ENCODE measurements around the gene POLE4. TPM values are rescaled to one million over a fixed set of nuclear protein-coding genes. Genes with fewer than 3 reads are reported as not detected.

POLE4 gene, protein sequence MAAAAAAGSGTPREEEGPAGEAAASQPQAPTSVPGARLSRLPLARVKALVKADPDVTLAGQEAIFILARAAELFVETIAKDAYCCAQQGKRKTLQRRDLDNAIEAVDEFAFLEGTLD
- total RNA-seq (2022; extraction: Qiagen RNA extraction): 99.2 to 200 TPM (median 158 TPM) in 5 replicates

DNA sequence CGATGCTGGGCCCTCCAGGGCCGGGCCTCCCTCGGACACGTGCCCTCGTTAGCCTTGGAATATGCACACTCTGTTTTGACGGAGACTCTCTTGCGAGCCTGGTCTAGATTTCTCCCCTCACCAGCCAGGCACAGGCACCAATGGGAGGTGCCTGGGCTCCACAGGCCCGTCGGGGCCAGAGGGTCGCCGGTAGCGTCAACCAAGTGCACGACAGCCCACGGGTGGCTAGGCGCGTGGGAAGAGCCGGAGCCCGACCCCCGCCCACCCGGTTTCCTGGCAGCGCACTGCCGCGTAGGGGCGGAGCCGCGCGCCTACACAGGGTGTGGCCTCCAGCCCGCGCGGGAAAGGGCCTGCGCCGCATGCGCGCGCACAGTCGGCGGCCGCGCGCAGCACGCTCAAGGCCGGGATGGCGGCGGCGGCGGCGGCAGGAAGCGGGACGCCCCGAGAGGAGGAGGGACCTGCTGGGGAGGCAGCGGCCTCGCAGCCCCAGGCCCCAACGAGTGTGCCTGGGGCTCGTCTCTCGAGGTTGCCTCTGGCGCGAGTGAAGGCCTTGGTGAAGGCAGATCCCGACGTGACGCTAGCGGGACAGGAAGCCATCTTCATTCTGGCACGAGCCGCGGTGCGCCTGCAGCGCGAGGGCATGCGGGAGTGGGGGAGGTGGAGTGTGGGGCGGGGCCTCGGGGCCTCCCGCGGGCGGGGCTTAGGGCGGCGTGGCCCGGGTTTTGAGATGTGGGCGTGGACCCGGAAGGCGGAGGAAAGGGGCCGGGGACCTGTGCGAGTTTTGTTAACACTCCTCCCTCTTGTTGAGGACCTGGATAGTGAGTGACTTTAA, at the start of gene POLE4:
Gene POLE4 (plus strand): TSS at position 370 of the 832 bp plus-strand sequence. CDS start 37 bp downstream, at position 407.

Other genes starting within 250 kb of the POLE4 start
- 0.90 to 1.1 TPM (median 0.98 TPM) in 5 replicates for gene HK2, start 124.5 kb upstream of the POLE4 start, total RNA-seq (2022; extraction: Qiagen RNA extraction)
- gene TACR1, start 240.9 kb downstream of the POLE4 start, total RNA-seq (2022; extraction: Qiagen RNA extraction): 0.09 to 0.20 TPM (median 0.13 TPM) in 5 replicates